MM.1S (cell line): ENCODE measurements around the gene RABGEF1.
"Not testable (repeated sequence)": the region's sequence is repeated elsewhere in the genome, so short reads cannot be mapped to it uniquely, and the experiment has no call there.

Experiments
- DNase-seq: peaks from one replicate; pipeline ENCODE4 v3.0.0-alpha.2; 2015
- H2AFZ ChIP-seq: fragments of 300-600 bp; sonication (generic); 2 replicates; pipeline ENCODE4 v1.6.0; 2016; ENCODE audit warnings: antibody characterized with exemption, low read length
- H3F3A ChIP-seq: fragments of 300-600 bp; sonication (generic); 2 replicates; pipeline ENCODE4 v1.6.1; 2016; ENCODE audit warnings: mild to moderate bottlenecking, antibody characterized with exemption, low read length, moderate library complexity, mixed read lengths; ENCODE audit not compliant: insufficient read depth
- H3K27ac ChIP-seq: fragments of 300-600 bp; sonication (generic); 2 replicates; pipeline ENCODE4 v1.5.1; 2016; ENCODE audit warnings: mild to moderate bottlenecking, low read length
- H3K27me3 ChIP-seq: fragments of 300-600 bp; sonication (generic); replicated peaks from 2 replicates; pipeline ENCODE4 v1.6.0; 2016; ENCODE audit warnings: low read length; ENCODE audit not compliant: insufficient read depth
- H3K36me3 ChIP-seq: fragments of 300-600 bp; sonication (generic); replicated peaks from 2 replicates; pipeline ENCODE4 v1.6.1; 2016; ENCODE audit warnings: mild to moderate bottlenecking, low read length, mixed read lengths; ENCODE audit not compliant: insufficient read depth
- H3K4me1 ChIP-seq: fragments of 300-600 bp; sonication (generic); 2 replicates; pipeline ENCODE4 v1.6.1; 2016; ENCODE audit warnings: low read length, mixed read lengths
- H3K4me2 ChIP-seq: fragments of 300-600 bp; sonication (generic); 2 replicates; pipeline ENCODE4 v1.6.0; 2016; ENCODE audit warnings: low read depth, low read length
- H3K4me3 ChIP-seq: fragments of 300-600 bp; sonication (generic); 2 replicates; pipeline ENCODE4 v1.5.1; 2016; ENCODE audit warnings: low read length, mixed read lengths
- H3K79me2 ChIP-seq: fragments of 300-600 bp; sonication (generic); 2 replicates; pipeline ENCODE4 v1.6.1; 2016; ENCODE audit warnings: mixed run types, low read length, mixed read lengths
- H3K9ac ChIP-seq: fragments of 300-600 bp; sonication (generic); 2 replicates; pipeline ENCODE4 v1.6.1; 2016; ENCODE audit warnings: low read length, mixed read lengths
- H3K9me2 ChIP-seq: fragments of 300-600 bp; sonication (generic); replicated peaks from 2 replicates; pipeline ENCODE4 v1.6.1; 2016; ENCODE audit warnings: mild to moderate bottlenecking, low read length, mixed read lengths; ENCODE audit not compliant: insufficient read depth
- H3K9me3 ChIP-seq: fragments of 300-600 bp; sonication (generic); replicated peaks from 2 replicates; pipeline ENCODE4 v1.6.1; 2016; ENCODE audit warnings: mild to moderate bottlenecking, low read length, mixed read lengths; ENCODE audit not compliant: insufficient read depth
- H4K20me1 ChIP-seq: fragments of 300-600 bp; sonication (generic); 2 replicates; pipeline ENCODE4 v1.6.1; 2016; ENCODE audit warnings: mild to moderate bottlenecking, low read length, moderate library complexity, mixed read lengths; ENCODE audit not compliant: insufficient read depth
- CTCF ChIP-seq: fragments of 300-600 bp; sonication (generic); IDR thresholded peaks from 2 replicates; pipeline ENCODE4 v1.5.1; 2016; ENCODE audit warnings: antibody characterized with exemption, low read length, mixed read lengths
- EZH2 ChIP-seq: fragments of 300-600 bp; sonication (generic); optimal IDR thresholded peaks from 2 replicates; pipeline ENCODE3; 2017; ENCODE audit warnings: low read depth, mild to moderate bottlenecking, antibody characterized with exemption, low read length, mixed read lengths
- EZH2phosphoT487 ChIP-seq: fragments of 300-600 bp; sonication (generic); IDR thresholded peaks from 2 replicates; pipeline ENCODE4 v1.6.1; 2018; ENCODE audit warnings: antibody characterized with exemption, low read length

RABGEF1 gene

DNA sequence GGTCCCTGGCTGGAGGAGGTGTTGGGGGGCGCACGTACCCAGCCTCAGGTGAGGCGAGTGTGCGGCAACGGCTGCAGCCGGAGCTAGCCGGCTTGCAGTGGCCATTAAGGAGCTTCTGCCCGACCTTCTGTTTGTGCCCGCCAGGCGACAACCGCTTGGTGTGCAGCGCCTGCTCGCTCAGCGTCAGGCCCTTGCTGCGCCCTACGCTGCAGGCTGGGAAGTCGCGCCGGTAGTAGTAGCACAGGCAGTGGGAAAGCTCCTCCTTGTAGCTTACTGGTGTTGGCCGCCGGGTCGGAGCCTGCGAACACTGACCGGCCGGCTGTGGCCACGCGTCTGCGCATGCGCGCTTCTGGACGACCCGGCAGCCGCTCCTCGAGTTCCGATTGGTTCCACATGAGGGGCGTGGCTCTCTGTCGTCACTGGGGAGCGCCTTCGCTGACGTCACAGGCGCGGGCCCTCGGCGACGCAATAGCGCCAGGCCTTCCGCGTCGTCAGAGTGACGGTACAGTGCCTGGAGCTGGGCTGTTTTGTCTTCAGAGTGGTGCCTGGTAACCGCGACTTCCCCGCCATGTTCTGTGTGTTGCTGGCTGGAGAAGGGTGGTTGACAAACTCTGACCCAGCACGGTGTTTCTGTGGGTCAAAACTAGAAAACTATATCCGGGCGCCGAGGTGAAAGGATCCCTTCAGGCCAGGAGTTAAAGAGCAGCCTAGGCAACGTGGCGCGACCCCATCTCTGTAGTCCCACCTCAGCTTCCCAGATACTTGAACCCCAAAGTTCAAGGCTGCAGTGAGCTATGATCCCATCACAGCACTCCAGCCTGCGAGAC lies 104.2 kb downstream of the RABGEF1 start:
- Histone ChIP-seq H4K20me1 (no peaks in the 10 kb centered on the region), H3F3A (0 out of 2 replicates have a peak, but pooled peaks cover 4% of the 10 kb centered on the region), H3K9me3 (no peaks in the 10 kb centered on the region), H2AFZ (peak overlapping the region; percentile 79), H3K27ac (peak overlapping the region; percentile 90), H3K4me2 (peak overlapping the region; percentile 90), H3K79me2 (peaks cover 8% of the 10 kb centered on the region; the same call in 1 of the 2 replicates), H3K9ac (peak overlapping the region; percentile 99), H3K27me3 (no peaks in the 10 kb centered on the region), H3K9me2 (no peaks in the 10 kb centered on the region), H3K4me3 (peak overlapping the region; percentile 93), H3K4me1 (peaks cover 5% of the 10 kb centered on the region; the same call in 1 of the 2 replicates), H3K36me3 (no peaks in the 10 kb centered on the region)
- no peak for TF ChIP-seq EZH2
- TF ChIP-seq EZH2phosphoT487, result no peak
- peak; percentile 16; the same call in 1 of the 2 replicates for TF ChIP-seq CTCF
- DNase-seq, result peak; percentile 97

GRCh38 chr7:66845379-66846095 lies 105.0 kb downstream of the RABGEF1 start:
- Histone ChIP-seq H3K4me3 (peak overlapping the region; percentile 93), H3K4me2 (peak overlapping the region; percentile 90), H3K36me3 (no peaks in the 10 kb centered on the region), H3K9me2 (no peaks in the 10 kb centered on the region), H4K20me1 (no peaks in the 10 kb centered on the region), H2AFZ (peak overlapping the region; percentile 77), H3K27me3 (no peaks in the 10 kb centered on the region), H3K79me2 (peaks cover 8% of the 10 kb centered on the region; the same call in 1 of the 2 replicates), H3K9ac (peak overlapping the region; percentile 99), H3F3A (0 out of 2 replicates have a peak, but pooled peaks cover 4% of the 10 kb centered on the region), H3K4me1 (peaks cover 5% of the 10 kb centered on the region; the same call in 1 of the 2 replicates), H3K9me3 (no peaks in the 10 kb centered on the region), H3K27ac (peak overlapping the region; percentile 90)
- no peak for DNase-seq
- no peak for TF ChIP-seq EZH2
- TF ChIP-seq CTCF, result no peak
- TF ChIP-seq EZH2phosphoT487, result no peak

GRCh38 chr7:66846096-66846445 lies 105.5 kb downstream of the RABGEF1 start:
- H3F3A ChIP-seq, H3K79me2 ChIP-seq, H3K9me2 ChIP-seq, H2AFZ ChIP-seq, H3K9me3 ChIP-seq, H3K27ac ChIP-seq, H4K20me1 ChIP-seq, H3K4me3 ChIP-seq, H3K9ac ChIP-seq, H3K4me1 ChIP-seq, H3K27me3 ChIP-seq, H3K36me3 ChIP-seq, H3K4me2 ChIP-seq, DNase-seq: not testable (repeated sequence)

GRCh38 chr7:66847523-66847855 lies 107.0 kb downstream of the RABGEF1 start:
- H3K27ac ChIP-seq, H3K9me2 ChIP-seq, DNase-seq, H3K79me2 ChIP-seq, H3F3A ChIP-seq, H3K9ac ChIP-seq, H3K4me3 ChIP-seq, H3K9me3 ChIP-seq, H3K36me3 ChIP-seq, H4K20me1 ChIP-seq, H3K4me2 ChIP-seq, H3K27me3 ChIP-seq, H2AFZ ChIP-seq, H3K4me1 ChIP-seq: not testable (repeated sequence)
